Endothelial cell (in vitro differentiated cells): ENCODE measurements around the gene UBE2E1. TPM values are rescaled to one million over a fixed set of nuclear protein-coding genes. Genes with fewer than 3 reads are reported as not detected.
A peak's percentile ranks its signal among the peaks of the same experiment; 100 is the strongest.

ENCODE experiments used
- DNase-seq: peaks from one replicate; pipeline ENCODE4 v3.0.0; 2021; ENCODE audit warnings: low spot score
- H3K27ac Mint-ChIP-seq: one replicate; pipeline ENCODE4 v1.8.0; 2021; ENCODE audit warnings: mixed read lengths, inconsistent platforms; ENCODE audit not compliant: unreplicated experiment
- H3K27me3 Mint-ChIP-seq: one replicate; pipeline ENCODE4 v1.8.0; 2021; ENCODE audit warnings: mild to moderate bottlenecking, moderate library complexity, mixed read lengths, inconsistent platforms; ENCODE audit not compliant: unreplicated experiment
- H3K36me3 Mint-ChIP-seq: one replicate; pipeline ENCODE4 v1.8.0; 2021; ENCODE audit warnings: mild to moderate bottlenecking, low read depth, mixed read lengths, inconsistent platforms; ENCODE audit not compliant: unreplicated experiment
- H3K4me1 Mint-ChIP-seq: one replicate; pipeline ENCODE4 v1.8.0; 2021; ENCODE audit warnings: mild to moderate bottlenecking, mixed read lengths, inconsistent platforms; ENCODE audit not compliant: unreplicated experiment
- H3K4me3 Mint-ChIP-seq: one replicate; pipeline ENCODE4 v1.8.0; 2021; ENCODE audit warnings: mild to moderate bottlenecking, mixed read lengths, inconsistent platforms; ENCODE audit not compliant: unreplicated experiment
- H3K9me3 Mint-ChIP-seq: one replicate; pipeline ENCODE4 v1.8.0; 2021; ENCODE audit warnings: mixed read lengths, inconsistent platforms; ENCODE audit not compliant: unreplicated experiment
- CTCF ChIP-seq: fragments of 200-600 bp; sonication (generic); IDR thresholded peaks from one replicate; pipeline ENCODE4 v1.5.0; 2021; ENCODE audit warnings: antibody characterized with exemption; ENCODE audit not compliant: unreplicated experiment
- total RNA-seq: library from RNA; stranded (reverse); fragmentation: NEBNext Ultra II Directional; extraction: Animal tissue kit (Norgen Biotek cat#: 25700); gene quantifications from one replicate; pipeline ENCODE4 v1.2.1, GENCODE V29; 2021; ENCODE audit not compliant: unreplicated experiment

The UBE2E1 gene
- total RNA-seq, 1 donor from 2014 or later = 129 TPM

DNA sequence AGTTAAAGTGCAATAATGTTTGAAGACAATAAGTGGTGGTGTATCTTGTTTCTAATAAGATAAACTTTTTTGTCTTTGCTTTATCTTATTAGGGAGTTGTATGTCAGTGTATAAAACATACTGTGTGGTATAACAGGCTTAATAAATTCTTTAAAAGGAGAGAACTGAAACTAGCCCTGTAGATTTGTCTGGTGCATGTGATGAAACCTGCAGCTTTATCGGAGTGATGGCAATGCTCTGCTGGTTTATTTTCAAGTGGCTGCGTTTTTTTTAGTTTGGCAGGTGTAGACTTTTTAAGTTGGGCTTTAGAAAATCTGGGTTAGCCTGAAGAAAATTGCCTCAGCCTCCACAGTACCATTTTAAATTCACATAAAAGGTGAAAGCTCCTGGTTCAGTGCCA lies 113.9 kb downstream of the UBE2E1 start:
- DNase-seq = no peak
- peaks cover 8% of the 10 kb centered on the region for H3K27me3 Mint-ChIP-seq
- peak overlapping the region; percentile 59 for H3K4me3 Mint-ChIP-seq
- TF ChIP-seq CTCF = no peak
- H3K36me3 Mint-ChIP-seq = peaks cover 31% of the 10 kb centered on the region
- H3K4me1 Mint-ChIP-seq = peaks cover 30% of the 10 kb centered on the region
- no peaks in the 10 kb centered on the region for H3K9me3 Mint-ChIP-seq
- H3K27ac Mint-ChIP-seq = no peak overlapping the region

DNA sequence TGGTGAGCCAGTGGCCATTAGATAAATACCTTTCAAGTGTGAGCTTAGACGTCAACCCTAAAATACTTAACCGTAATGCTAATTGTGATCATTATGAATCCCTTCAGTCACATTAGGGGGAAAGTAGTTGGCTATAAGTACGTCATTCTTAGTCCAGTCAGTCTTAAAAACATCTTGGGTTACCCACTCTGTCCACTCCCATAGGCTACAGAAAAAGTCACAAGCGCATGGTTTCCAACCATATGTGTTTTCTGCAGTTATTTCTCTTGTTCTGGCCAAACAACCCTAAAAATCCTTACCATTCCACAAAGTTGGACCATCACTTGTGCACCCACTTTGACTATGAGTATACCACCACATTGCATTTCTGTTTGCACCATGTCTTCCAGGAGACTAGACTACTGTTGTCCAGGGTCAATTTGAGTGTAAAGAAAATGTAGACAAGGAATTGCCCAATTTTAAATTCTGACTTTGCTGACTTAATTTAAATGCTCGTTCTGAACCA lies 114.4 kb downstream of the UBE2E1 start:
- no peak for DNase-seq
- Mint-ChIP-seq H3K36me3 (peaks cover 31% of the 10 kb centered on the region), H3K27me3 (peaks cover 8% of the 10 kb centered on the region), H3K9me3 (no peaks in the 10 kb centered on the region), H3K4me3 (peak overlapping the region; percentile 59), H3K4me1 (peaks cover 30% of the 10 kb centered on the region), H3K27ac (no peak overlapping the region)
- no peak for TF ChIP-seq CTCF

DNA sequence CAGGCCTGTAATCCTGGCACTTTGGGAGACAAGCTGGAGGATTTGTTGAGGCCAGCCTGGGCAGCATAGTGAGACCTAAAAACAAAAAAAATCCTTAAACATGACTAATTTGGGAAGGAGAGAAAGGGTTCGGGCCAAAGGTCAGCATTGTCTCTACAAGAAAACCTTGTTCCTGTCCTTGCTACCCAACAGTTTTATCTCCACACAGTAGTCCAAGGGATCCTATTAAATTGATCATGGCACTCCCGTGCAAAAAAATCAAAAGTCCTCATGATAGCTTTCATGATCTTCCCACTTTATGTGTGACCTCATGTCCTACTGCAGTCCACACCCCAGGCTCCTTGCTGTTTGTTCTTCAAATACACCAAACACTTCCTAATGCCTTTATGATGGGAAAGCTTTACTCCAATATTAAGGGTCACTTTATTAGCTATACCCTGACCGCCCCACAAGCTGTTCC lies 115.3 kb downstream of the UBE2E1 start:
- Mint-ChIP-seq H3K27ac (peak overlapping the region; percentile 14), H3K27me3 (peaks cover 5% of the 10 kb centered on the region), H3K4me1 (peaks cover 23% of the 10 kb centered on the region), H3K36me3 (peaks cover 31% of the 10 kb centered on the region), H3K9me3 (no peaks in the 10 kb centered on the region), H3K4me3 (no peak overlapping the region)
- no peak for DNase-seq
- no peak for TF ChIP-seq CTCF

DNA sequence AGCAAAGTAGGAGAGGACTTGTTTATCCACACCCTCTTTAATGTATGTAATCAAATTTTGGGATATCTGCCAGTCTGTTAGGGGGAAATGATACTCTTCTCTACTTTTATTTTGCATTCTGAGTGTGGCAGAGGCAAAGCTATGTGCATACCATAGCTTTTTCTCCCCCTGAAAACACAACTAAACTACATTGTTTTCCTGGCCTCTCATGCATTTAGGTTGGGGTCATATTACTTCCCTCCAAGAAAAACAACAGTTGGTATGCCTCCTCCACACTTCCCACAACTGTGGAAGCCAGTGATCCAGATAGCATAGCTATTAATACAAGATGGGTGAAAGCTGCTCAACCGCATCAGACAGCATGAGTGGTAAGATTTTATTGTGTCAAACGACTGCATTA lies 118.0 kb downstream of the UBE2E1 start:
- Mint-ChIP-seq H3K4me1 (peaks cover 7% of the 10 kb centered on the region), H3K27ac (no peak overlapping the region), H3K27me3 (no peaks in the 10 kb centered on the region), H3K9me3 (no peaks in the 10 kb centered on the region), H3K4me3 (no peak overlapping the region), H3K36me3 (peaks cover 17% of the 10 kb centered on the region)
- DNase-seq = no peak
- no peak for TF ChIP-seq CTCF

DNA sequence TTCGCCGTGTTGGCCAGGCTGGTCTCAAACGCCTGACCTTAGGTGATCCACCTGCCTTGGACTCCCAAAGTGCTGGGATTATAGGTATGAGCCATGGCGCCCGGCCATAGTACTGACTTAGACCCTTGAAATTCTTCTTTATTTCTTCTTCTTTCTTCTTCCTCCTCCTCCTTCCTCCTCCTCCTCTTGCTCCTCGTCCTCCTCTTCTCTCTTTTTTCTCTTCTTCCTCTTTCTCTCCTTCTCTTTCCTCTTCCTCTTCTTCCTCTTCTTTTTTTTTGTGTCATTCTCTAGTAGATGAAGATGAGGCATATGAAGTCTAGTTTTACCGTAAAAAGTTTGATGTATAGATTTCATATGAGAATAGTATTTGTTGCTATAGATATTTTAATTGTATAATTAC lies 120.5 kb downstream of the UBE2E1 start:
- no peak for TF ChIP-seq CTCF
- peaks cover 2% of the 10 kb centered on the region for H3K27me3 Mint-ChIP-seq

More for the DNA sequence above, 120.5 kb downstream of the UBE2E1 start:
- no peak for DNase-seq
- no peak overlapping the region for H3K27ac Mint-ChIP-seq
- H3K36me3 Mint-ChIP-seq = no peaks in the 10 kb centered on the region
- H3K9me3 Mint-ChIP-seq = no peaks in the 10 kb centered on the region
- peaks cover 4% of the 10 kb centered on the region for H3K4me1 Mint-ChIP-seq
- H3K4me3 Mint-ChIP-seq = no peak overlapping the region
